Spinal cord (tissue), 10 donors: ENCODE data around the gene CIB4. TPM values are rescaled to one million over a fixed set of nuclear protein-coding genes. Genes with fewer than 3 reads are reported as not detected.

Experiments
- DNase-seq, 6 donors: peaks; one replicate each; pipeline versions ENCODE4 v3.0.0 to v3.0.0-alpha.2; 2013 to 2015; ENCODE audit warnings: low spot score in 6 of 6, low read depth in 4 of 6
- H3K27ac ChIP-seq: one replicate; pipeline ENCODE4 v1.5.1; 2013; ENCODE audit warnings: low read depth, low read length, control low read depth
- H3K27me3 ChIP-seq: one replicate; pipeline ENCODE4 v1.6.1; 2013; ENCODE audit warnings: low read length; ENCODE audit not compliant: control insufficient read depth, insufficient read depth
- H3K36me3 ChIP-seq: one replicate; pipeline ENCODE4 v1.6.1; 2013; ENCODE audit warnings: low read length; ENCODE audit not compliant: control insufficient read depth, insufficient read depth
- H3K4me1 ChIP-seq: one replicate; pipeline ENCODE4 v1.6.1; 2013; ENCODE audit warnings: low read length; ENCODE audit not compliant: control insufficient read depth, insufficient read depth
- H3K4me3 ChIP-seq: one replicate; pipeline ENCODE4 v1.5.1; 2013; ENCODE audit warnings: low read depth, low read length, control low read depth
- H3K9me3 ChIP-seq: one replicate; pipeline ENCODE4 v1.6.1; 2013; ENCODE audit warnings: low read length; ENCODE audit not compliant: control insufficient read depth, insufficient read depth
- WGBS: methylation state at CpG from one replicate; pipeline ENCODE4 v1.1.5; 2013; ENCODE audit warnings: missing lambda C conversion rate; ENCODE audit not compliant: insufficient coverage; 5-methylcytosine and 5-hydroxymethylcytosine counted together
- long read RNA-seq, 4 donors: transcript quantifications; one replicate each; lab custom pipeline, GENCODE V29; 2026
- polyA plus RNA-seq, 2 donors: library from polyadenylated mRNA; unstranded; fragments of 120-200 nt; gene quantifications; one replicate each; pipeline ENCODE4 v1.2.1, GENCODE V29; 2013; ENCODE audit not compliant: insufficient read length in 2 of 2
- total RNA-seq, 2 donors: library from RNA; depleted of rRNA in 1 of 2; stranded (reverse); fragments of 120-200 nt in 1 of 2; fragments of >200 nt in 1 of 2; gene quantifications; one replicate each; pipeline versions ENCODE4 v1.2.3 to v1.2.4, GENCODE V29; 2013 to 2014
- donor health status: healthy.

CIB4 gene
- total RNA-seq (under 1 TPM; 0.50 to 0.83 TPM), polyA plus RNA-seq (under 1 TPM in 1 of 2 donors, not detected in 1; 0.27 TPM)
- long read RNA-seq, donor 1: 0 reads
- long read RNA-seq, donor 2: 0 reads
- long read RNA-seq, donor 3: 0 reads
- long read RNA-seq, donor 4, partial matches to known transcripts: 79 of 102 reads
- long read RNA-seq, donor 4, other reads (novel, unspliced or antisense): 23 of 102 reads

GRCh38 chr2:26640781-26641564, at the start of gene CIB4:
Gene CIB4, minus strand, starts transcription at chr2:26641366. Its CDS starts 52 bp downstream, at chr2:26641314.
- Histone ChIP-seq H3K9me3 (no peaks in the 10 kb centered on the region), H3K36me3 (no peaks in the 10 kb centered on the region), H3K4me1 (no peaks in the 10 kb centered on the region), H3K27ac (no peak within 1 kb of the TSS), H3K4me3 (no peak within 1 kb of the TSS), H3K27me3 (peaks cover 2% of the 10 kb centered on the region)
- 87% methylated on average over 6 of the region's 8 CpGs for WGBS
- peak in 1 of 6 donors; percentile 34 for DNase-seq

- Histone ChIP-seq H3K4me1 (peaks cover 26% of the 10 kb centered on the region), H3K9me3 (no peaks in the 10 kb centered on the region), H3K36me3 (no peaks in the 10 kb centered on the region), H3K27me3 (no peaks in the 10 kb centered on the region), H3K27ac (no peak overlapping the region), H3K4me3 (no peak overlapping the region)
- no peak for DNase-seq
- 61% methylated on average over 3 of the region's 5 CpGs for WGBS
Observed at GRCh38 chr2:26687801-26688200, 46.6 kb upstream of the CIB4 start.

- peaks cover 27% of the 10 kb centered on the region for H3K4me1 ChIP-seq
- no peaks in the 10 kb centered on the region for H3K36me3 ChIP-seq
- 77% methylated on average over 4 of the region's 4 CpGs for whole genome bisulfite sequencing
- no peak for DNase-seq
- H3K9me3 ChIP-seq: no peaks in the 10 kb centered on the region
- no peak overlapping the region for H3K4me3 ChIP-seq
- no peak overlapping the region for H3K27ac ChIP-seq
- H3K27me3 ChIP-seq: no peaks in the 10 kb centered on the region
Observed at GRCh38 chr2:26687328-26687727, 46.2 kb upstream of the CIB4 start.

GRCh38 chr2:26685989-26686839, 45.0 kb upstream of the CIB4 start:
- peak in 3 of 6 donors; percentile 28 to 87 (median 43) for DNase-seq
- WGBS: 19% methylated on average over 13 of the region's 16 CpGs
- no peak overlapping the region for H3K4me3 ChIP-seq
- no peak overlapping the region for H3K27ac ChIP-seq
- H3K9me3 ChIP-seq: no peaks in the 10 kb centered on the region
- peaks cover 26% of the 10 kb centered on the region for H3K4me1 ChIP-seq
- no peaks in the 10 kb centered on the region for H3K27me3 ChIP-seq
- H3K36me3 ChIP-seq: no peaks in the 10 kb centered on the region

- Histone ChIP-seq H3K9me3 (no peaks in the 10 kb centered on the region), H3K27ac (no peak overlapping the region), H3K4me3 (no peak overlapping the region), H3K27me3 (no peaks in the 10 kb centered on the region), H3K4me1 (peaks cover 26% of the 10 kb centered on the region), H3K36me3 (no peaks in the 10 kb centered on the region)
- 83% methylated on average over 2 of the region's 5 CpGs for WGBS
- DNase-seq: peak in 1 of 6 donors; percentile 27
Observed at GRCh38 chr2:26685341-26685740, 44.2 kb upstream of the CIB4 start.

GRCh38 chr2:26683583-26683982, 42.4 kb upstream of the CIB4 start:
- Histone ChIP-seq H3K36me3 (no peaks in the 10 kb centered on the region), H3K9me3 (no peaks in the 10 kb centered on the region), H3K4me3 (no peak overlapping the region), H3K27ac (no peak overlapping the region), H3K27me3 (no peaks in the 10 kb centered on the region), H3K4me1 (peaks cover 26% of the 10 kb centered on the region)
- DNase-seq: no peak
- 84% methylated on average over 6 of the region's 6 CpGs for WGBS

GRCh38 chr2:26682155-26682554, 41.0 kb upstream of the CIB4 start:
- Histone ChIP-seq H3K27me3 (no peaks in the 10 kb centered on the region), H3K9me3 (no peaks in the 10 kb centered on the region), H3K36me3 (no peaks in the 10 kb centered on the region), H3K27ac (no peak overlapping the region), H3K4me3 (no peak overlapping the region), H3K4me1 (peaks cover 26% of the 10 kb centered on the region)
- 82% methylated on average over 8 of the region's 8 CpGs for WGBS
- DNase-seq: no peak

- H3K27ac ChIP-seq: no peak overlapping the region
- H3K27me3 ChIP-seq: no peaks in the 10 kb centered on the region
- no peak for DNase-seq
- 84% methylated on average over 3 of the region's 3 CpGs for WGBS
- no peaks in the 10 kb centered on the region for H3K36me3 ChIP-seq
- no peaks in the 10 kb centered on the region for H3K9me3 ChIP-seq
- no peak overlapping the region for H3K4me3 ChIP-seq
- H3K4me1 ChIP-seq: peaks cover 22% of the 10 kb centered on the region
Observed at GRCh38 chr2:26681656-26682055, 40.5 kb upstream of the CIB4 start.

- H3K36me3 ChIP-seq: no peaks in the 10 kb centered on the region
- no peaks in the 10 kb centered on the region for H3K27me3 ChIP-seq
- H3K4me3 ChIP-seq: no peak overlapping the region
Observed at GRCh38 chr2:26679867-26680266, 38.7 kb upstream of the CIB4 start.

More at GRCh38 chr2:26679867-26680266, 38.7 kb upstream of the CIB4 start:
- H3K4me1 ChIP-seq: peaks cover 8% of the 10 kb centered on the region
- 75% methylated on average over 1 of the region's 4 CpGs for WGBS
- H3K9me3 ChIP-seq: no peaks in the 10 kb centered on the region
- no peak overlapping the region for H3K27ac ChIP-seq
- no peak for DNase-seq
